GM21576 (cell line): Measurements from ENCODE around the gene FXR2.
"Not testable (repeated sequence)": the region's sequence is repeated elsewhere in the genome, so short reads cannot be mapped to it uniquely, and the experiment has no call there.

Experiments
- ATAC-seq: cut with Tn5 transposase; IDR thresholded peaks from one replicate; pipeline ENCODE4 v1.9.1; 2021; ENCODE audit warnings: mild to moderate bottlenecking, moderate library complexity; ENCODE audit not compliant: unreplicated experiment

FXR2 gene

DNA sequence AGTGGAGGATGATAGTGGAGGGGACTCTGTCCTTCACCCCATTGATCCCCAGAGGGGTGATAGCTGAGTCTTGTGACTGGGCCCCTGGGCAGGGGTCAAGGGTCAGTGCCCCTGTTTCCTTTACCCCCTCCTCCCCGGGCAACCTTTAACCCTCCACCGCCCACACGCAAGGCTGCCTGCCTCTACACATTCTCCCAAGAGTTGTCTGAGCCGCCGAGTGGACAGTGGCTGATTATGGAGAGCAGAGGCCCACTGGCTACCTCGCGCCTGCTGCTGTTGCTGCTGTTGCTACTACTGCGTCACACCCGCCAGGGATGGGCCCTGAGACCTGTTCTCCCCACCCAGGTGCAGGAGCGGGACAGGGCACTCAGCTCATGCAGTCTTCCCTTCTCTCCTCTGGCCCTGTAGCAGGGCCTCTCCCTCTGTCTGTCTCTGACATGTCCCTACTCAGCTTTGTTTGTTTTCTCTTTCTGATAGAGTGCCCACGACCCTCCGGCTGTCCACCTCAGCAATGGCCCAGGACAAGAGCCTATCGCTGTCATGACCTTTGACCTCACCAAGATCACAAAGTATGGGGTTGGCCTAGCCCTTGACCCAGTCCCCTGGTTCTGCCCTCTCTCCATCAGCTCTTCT is 15.4 kb upstream of the FXR2 start, which contains the start of gene SHBG:
TSS of gene SHBG (plus strand) at position 197 of the 633 bp plus-strand sequence. CDS start at position 235, 38 bp downstream.
- ATAC-seq: no peak

DNA sequence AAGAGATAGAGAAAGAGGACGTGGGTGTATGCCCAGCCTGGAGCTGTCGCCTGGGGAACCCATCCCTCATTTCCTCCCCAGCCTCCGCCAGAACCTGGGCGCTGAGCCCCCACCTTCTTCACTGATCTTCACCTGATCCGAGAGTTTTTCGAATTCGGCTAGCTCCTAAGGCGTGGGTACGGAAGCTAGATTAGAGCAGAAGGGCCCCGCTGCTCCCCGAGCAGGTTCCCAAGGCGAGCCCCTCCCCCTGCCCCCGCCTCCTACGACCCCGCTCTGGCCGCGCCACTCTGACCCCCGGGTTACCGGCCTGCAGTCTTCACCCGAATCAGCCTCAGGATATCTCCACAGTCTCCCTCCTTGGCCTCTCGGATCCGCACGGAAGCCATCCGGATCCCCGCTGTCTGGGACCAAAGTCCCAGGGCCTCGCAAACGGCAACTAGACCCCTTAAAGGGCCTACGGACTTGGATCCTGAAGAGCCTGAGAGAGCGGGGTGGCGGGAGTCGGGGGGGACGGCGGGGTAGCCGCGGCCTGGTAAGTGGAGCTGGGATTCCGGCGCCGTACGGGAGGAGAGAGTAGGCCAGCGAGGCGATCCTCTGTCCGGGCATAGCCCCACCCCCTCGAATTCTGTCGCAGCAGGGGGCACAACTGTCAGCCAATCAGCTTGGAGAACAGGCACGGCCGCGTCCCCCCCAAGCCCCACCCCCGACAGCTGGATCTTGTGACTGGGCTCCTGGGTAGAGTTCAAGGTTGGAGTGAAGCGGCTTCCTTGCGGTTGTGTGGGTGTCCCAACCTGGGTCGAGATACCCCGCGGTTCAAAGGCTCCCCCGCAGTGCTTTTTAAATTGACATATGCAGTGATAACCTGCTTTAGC is 12.8 kb upstream of the FXR2 start, which contains the start of gene SAT2:
TSS of gene SAT2 (minus strand) at position 572 of the 872 bp plus-strand sequence. CDS start at position 386, 186 bp downstream.
- peak; percentile 84 for ATAC-seq

DNA sequence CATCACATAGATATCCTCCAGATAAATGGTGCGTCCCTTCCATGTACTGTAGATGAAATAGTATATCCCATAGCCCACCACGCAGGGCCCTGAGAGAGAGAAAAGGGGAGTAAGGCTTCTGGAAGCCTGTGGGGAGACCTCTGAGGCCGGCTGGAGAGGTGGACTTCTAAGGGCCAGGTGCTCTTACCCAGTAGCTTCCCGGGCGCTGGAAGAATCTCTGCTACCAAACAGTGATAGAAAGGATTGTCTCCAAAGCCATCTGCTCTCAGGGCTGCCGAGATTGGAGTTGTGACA is 12.2 kb upstream of the FXR2 start:
- ATAC-seq: no peak

DNA sequence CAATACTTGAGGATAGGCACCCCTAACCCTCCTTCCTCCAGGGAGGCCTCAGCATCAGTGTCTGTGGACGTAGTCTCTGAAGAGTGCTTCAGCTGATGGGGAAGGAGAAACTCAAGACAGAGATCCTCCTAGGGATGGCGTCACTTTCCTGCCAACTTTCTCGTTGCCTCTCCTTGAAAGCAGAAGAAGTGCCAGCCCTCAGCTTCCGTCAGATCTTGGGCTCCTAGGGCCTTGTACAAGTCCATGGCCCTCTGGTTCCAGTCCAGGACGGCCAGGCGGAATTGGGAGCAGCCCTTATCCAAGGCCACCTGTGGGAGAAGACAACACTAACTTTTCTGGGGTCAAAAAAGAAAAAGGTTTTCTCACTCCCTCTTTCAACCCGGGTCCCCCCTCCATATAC is 11.6 kb upstream of the FXR2 start:
- no peak for ATAC-seq

DNA sequence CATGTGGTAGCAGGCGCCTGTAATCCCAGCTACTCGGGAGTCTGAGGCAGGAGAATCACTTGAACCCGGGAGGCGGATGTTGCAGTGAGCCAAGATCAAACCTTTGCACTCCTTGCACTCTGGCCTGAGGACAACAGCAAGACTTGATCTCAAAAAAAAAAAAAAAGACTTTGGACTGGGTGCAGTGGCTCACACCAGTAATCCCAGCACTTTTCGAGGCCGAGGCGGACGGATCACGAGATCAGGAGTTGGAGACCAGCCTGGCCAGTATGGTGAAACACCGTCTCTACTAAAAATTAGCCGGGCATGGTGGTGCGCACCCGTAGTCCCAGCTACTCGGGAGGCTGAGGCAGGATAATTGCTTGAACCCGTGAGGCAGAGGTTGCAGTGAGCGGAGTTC is 11.1 kb upstream of the FXR2 start:
- ATAC-seq: not testable (repeated sequence)

DNA sequence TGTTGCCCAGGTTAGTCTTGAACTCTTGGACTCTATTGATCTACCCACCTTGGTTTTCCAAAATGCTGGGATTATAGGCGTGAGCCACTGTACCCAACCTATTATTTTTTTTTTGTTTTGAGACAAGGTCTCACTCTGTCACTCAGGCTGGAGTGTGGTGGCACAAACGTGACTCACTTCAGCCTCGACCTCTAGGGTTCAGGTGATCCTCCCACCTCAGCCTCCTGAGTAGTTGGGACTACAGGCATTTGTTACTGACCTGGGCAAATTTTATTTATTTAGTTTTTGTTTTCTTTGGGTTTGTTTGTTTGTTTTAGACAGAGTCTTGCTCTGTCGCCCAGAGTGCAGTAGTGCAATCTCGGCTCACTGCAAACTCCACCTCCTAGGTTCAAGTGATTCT is 9.0 kb upstream of the FXR2 start:
- no peak for ATAC-seq

DNA sequence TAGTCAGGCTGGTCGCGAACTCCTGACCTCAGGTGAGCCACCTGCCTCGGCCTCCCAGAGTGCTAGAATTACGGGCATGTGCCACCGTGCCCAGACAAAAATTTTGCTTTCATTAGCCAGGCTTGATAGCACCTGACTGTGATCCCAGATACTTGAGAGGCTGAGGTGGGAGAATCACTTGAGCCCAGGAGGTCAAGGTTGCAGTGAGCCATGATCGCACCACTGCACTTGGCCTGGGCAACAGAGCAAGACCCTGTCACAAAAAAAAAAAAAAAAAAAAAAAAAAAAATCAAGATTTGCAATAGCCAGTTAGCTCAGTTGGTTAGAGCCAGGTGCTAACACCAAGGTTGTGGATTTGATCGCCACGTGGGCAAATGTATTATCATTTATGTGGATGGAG is 6.1 kb upstream of the FXR2 start:
- no peak for ATAC-seq

DNA sequence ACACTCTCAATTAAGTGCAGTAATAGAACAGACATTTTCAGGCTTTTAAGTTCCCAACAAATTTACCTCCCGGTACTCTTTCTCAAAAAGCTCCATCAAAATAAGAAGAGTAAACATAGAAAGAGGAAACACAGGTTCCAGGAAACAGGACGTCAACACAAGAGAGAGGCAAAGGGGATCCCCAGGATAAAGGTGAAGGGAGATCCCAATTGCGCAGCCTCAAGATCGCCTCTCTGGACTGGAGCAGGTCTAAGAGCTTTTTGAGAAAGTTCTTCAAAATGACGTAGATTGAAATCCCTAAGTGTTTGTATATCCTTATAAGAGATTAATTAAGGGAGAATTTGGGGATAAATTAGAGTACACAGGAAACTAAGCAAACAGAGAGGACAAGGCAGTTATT is 3.9 kb upstream of the FXR2 start:
- no peak for ATAC-seq

DNA sequence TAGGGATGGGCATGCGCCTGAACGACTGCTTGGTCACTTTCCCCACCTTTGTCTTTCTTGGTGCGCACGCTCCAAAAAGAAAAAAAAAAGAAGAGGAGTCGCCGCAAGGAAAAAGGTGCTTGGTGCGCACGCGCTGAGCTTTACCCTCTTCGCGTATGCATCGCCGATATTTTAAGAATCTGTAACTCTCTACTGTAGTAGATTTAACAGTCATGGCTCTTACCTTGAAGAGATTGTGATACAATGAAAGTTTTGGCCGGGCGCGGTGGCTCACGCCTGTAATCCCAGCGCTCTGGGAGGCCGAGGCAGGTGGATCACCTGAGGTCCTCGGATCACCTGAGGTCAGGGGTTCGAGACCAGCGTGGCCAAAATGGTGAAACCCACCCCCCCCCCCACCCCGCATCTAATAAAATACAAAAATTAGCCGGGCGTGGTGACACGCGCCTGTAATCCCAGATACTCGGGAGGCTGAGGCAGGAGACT is 609 bp upstream of the FXR2 start:
- no peak for ATAC-seq

DNA sequence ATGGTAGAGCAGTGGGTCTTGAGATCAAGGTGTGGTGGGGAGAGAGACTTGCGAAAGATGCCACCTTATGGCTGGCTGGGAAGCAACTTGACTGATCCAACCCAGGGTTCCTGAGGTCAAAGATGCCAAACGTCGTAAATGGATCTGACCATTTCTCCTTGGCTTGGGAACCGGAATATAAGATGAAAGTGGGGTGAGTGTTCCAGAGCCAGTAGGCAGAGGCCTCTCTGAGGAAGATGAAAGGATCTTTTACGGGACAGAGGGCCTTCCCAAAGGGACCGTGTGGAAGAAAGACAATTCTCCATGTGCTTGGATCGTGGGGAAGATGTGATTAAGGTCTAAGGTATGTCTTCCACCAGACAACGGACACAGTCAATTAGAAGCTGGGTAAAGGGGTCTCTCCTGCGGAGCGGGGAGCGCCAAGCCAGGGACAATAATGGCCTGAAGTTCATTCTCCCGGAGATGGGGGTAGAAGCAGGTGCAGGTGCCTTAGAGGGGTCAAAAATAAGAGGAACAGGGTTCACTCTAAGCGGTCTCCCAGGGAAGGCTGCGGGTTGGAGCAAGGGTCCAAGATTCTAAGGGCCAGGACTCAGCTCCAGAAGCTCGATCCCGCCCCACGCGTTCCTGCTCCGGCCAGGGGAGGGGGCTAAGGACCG is 800 bp downstream of the FXR2 start:
- ATAC-seq: peak; percentile 1

DNA sequence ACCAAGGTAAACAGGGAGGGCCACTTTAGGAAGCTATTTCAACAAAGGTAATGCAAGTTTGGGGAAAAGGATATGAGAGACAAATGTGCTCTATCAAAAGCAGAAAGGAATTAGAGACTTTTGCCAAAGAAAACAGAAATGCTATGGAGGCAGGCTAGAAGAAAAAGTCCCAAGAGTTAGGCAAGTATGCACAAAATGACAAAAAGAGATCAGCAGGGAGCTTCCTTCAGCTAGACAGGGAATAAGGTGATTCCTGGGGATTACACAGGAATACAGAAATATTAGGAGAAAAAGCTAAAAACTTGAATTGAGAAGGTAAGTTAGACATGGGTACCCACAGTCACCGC is 2.4 kb downstream of the FXR2 start:
- ATAC-seq: no peak

DNA sequence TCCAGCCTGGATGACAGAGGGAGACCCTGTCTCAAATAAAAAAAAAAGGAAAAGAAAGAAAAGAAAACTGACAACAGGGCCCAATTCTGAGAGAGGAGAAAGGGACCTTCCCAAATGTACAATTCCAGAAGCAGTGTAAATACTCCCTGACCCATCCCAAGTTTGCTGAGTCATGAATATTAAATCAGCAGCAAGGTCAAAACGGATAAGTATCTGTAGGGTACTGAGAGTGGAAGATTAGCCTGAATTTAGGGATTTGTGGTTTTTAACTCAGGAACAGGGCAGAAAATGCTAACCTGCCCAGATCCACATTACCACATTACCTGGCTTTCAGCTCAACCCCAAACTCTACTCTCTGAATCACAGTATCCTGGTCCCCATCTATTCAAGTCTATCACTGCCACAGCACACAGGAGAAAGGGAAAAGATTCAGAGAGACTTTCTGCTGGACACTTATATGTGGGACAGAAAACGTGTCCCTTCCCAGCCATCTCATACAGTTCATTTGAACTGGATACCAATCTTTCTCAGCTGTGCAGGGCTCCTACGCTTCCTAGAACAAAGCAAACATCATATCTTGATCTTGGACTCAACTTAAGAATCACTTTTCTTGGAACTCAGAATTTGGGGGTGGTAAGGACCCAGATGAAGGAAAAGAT is 2.9 kb downstream of the FXR2 start:
- ATAC-seq: no peak

DNA sequence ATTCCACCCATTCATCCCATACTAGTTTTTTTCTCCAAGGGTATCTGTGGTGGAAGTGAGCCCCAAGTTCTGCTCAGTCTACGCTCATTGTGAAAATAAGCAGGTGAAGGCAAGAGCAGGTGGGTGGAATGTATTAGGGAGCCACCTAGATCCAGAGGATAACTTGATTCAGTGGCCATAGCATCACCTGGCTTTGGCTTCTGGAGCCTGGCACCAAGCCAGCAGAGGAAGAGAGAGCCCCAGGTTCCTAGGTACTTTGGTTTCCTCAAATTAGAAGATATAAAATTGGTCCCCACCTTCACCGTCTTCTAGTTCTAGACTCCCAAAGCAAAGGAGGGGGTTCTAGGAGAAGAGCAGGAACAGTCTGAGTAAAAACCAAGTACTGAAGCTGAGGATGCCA is 4.1 kb downstream of the FXR2 start:
- ATAC-seq: no peak

DNA sequence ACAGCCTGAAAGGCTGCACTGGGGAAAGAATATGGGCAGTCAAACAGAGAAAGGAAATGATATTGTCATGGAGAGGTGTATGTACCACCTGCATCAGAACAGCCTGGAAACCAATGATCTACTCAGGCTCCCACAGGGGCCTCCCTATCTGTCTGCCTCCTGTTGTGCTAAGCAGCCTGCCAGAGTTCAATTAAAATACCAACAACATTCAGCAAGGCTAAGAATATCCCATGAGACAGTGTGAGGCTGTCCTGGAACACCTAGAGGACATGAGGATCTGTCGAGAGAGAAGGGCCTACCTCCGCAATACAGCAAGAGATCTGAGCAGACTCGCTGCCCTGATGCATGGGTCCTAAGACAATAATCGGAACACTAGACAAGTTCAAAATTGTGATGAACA is 8.4 kb downstream of the FXR2 start:
- ATAC-seq: no peak

DNA sequence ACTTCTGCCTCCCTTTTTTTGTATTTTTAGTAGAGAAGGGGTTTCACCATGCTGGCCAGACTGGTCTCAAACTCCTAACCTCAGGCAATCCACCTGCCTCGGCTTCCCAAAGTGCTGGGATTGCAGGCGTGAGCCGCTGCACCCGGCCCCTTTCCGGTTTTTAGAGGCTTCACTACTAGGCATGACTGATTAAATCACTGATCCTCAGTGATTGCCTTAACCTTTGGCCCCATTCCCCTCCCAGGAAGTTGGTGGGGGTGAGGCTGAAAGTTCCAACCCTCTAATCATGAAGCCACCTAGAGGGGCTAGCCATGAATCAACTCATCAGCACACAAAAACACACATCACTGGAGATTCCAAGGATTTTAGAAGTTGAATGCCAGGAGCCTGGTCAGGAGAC is 17.1 kb downstream of the FXR2 start:
- not testable (repeated sequence) for ATAC-seq

DNA sequence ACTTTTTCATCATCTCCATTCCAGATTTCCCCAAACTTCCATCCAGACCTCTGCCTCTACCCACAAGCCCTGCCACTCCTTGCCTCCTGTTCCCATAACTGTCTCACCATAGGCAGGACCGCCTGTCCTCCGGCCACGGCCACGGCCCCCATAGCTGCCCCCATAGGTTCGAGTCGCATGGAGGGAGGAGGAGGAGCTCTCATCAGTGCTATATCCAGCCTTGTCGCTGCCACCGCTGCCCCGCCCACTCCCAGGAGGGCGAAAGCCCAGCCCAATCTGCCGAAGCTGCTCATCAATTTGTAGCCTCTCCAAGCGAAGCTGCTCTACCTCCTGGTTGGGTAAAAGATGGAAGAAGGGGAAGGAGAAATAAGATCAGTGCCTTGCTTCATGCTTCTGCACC is 21.4 kb downstream of the FXR2 start:
- ATAC-seq: no peak

DNA sequence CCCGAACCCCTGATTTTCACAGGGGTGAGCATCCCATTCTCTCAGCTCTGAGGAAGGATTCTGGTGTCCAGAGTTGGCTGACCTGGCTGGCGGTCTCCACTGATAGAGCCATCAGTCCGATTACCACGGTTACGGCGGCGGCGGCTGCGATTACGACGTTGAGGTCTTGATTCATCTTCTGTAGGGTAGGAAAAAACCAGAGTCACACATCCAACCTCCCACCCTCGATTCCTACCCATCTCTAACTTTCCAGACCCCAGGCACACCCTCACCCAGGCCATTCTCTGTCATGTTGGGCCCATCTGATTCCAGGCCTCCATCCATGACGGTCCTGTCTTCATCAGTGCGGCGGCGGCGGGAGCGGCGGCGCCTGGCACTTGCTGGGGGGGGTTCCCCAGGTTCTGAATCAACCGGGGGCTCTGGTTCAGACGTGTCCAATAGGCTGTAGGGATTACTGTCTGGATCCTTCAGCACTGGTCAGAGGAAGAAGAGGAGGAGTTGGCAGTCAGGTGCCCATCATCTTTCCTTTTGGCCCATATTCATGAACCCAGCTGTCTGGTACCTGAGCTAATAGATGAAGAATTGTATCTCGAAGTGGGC is 22.2 kb downstream of the FXR2 start:
- ATAC-seq: no peak

DNA sequence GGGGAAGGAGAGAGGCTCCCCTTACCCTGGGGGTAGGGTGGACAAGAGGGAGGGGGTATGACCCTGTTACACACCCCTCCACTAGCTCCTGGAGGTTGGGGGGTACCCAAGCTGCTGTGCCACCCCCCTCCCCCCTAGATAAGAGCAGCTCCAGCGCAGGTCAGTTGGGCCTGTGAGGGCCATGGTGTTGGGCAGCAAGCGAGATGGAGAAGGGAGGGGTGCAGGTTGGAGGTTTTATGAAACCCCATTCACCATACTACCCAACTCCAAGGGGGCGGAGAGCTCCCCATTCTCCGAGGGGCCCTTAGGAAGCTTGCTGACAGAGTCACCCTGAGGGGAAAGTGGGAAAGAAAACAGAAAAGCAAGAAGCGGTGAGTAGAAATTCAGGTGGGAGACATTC is 23.1 kb downstream of the FXR2 start:
- no peak for ATAC-seq

DNA sequence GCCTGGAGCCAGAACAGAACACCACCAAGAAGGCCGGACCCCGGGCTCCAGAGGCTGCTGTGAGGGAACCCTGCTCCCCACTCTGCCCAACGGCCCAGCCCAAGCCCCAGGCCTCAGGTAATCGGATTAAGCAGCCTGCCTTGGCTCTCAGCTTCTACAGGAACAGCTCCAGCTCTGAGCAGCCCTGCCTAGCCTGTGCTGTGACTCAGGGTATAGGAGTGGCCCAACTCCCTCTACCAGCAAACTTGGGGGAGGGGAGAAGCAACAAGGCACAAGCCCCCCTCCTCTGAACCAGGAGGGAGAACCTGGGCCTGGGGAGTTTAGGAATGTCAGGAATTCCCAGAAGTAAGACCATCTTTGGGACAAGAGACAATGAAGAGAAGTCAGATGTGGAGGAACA is 24.0 kb downstream of the FXR2 start:
- no peak for ATAC-seq

DNA sequence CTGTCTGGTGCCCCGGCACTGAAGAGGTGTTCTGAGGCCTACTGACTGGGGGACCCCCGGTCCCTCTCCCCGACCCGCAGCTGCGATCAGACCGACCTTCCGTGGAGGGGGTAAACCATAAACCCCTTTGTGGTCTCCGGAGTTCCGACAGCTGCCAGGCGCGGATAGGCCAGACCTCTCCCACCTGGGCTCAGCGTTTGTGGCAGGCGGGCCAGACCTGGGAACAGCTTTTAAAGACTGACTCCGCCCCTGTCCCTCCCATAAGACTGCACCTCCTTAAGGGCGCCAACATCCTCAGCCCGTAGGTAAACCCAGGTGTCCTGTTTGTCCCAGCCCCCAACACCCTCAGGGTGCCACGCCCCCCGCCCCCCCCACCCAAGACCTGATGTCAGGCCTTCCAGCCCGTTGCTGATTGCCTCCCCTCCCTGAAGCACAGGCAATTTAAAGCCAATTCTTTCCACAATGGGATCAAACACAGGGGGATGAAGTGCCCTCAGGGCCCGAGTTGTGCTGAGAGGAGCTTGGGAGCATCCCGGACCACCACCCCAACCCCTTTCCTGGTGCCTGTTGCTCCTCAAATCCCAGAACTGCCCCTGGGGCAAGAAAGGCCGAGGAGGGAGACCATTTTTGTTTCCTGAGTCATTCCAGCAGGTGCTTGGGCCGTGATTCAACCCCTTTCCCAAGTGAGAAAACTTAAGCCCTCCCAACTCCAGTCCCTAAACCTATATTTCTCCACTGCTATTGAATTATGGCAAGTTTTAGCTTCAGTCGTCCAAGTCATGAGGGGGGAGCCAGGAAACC is 24.6 kb downstream of the FXR2 start, which contains the start of gene SOX15:
TSS of gene SOX15 (minus strand) at position 204 of the 801 bp plus-strand sequence. CDS start 418 bp downstream, outside the sequence.
- ATAC-seq: no peak
